Activated CD4-positive, alpha-beta memory T cell treated with anti-CD3 and anti-CD28 coated beads for 36 hours (primary cell): Measurements from ENCODE around the gene NT5M. TPM values are rescaled to one million over a fixed set of nuclear protein-coding genes. Genes with fewer than 3 reads are reported as not detected.
A peak's percentile ranks its signal among the peaks of the same experiment; 100 is the strongest.
"Not testable (repeated sequence)": the region's sequence is repeated elsewhere in the genome, so short reads cannot be mapped to it uniquely, and the experiment has no call there.

Experiments
- CTCF ChIA-PET: fragments of 350-600 bp; sonication (Branson Sonifier 250); formaldehyde crosslinking; loops from one replicate; lab custom pipeline; 2021; ENCODE audit warnings: antibody characterized with exemption, inconsistent platforms; lab: Charles Lee
- POLR2A ChIA-PET: fragments of 350-600 bp; sonication (Branson Sonifier 250); formaldehyde crosslinking; loops from one replicate; lab custom pipeline; 2021; ENCODE audit warnings: antibody characterized with exemption; lab: Charles Lee
- DNase-seq: peaks from one replicate; pipeline ENCODE4 v3.0.0-alpha.2; 2020
- H3K27ac Mint-ChIP-seq: one replicate; pipeline ENCODE4 v1.8.0; 2021; ENCODE audit warnings: mixed read lengths
- H3K27me3 Mint-ChIP-seq: one replicate; pipeline ENCODE4 v1.8.0; 2021; ENCODE audit warnings: mixed read lengths
- H3K36me3 Mint-ChIP-seq: one replicate; pipeline ENCODE4 v1.8.0; 2021; ENCODE audit warnings: mixed read lengths
- H3K4me1 Mint-ChIP-seq: one replicate; pipeline ENCODE4 v1.8.0; 2021; ENCODE audit warnings: low read depth, mixed read lengths
- H3K4me3 Mint-ChIP-seq: one replicate; pipeline ENCODE4 v1.8.0; 2021; ENCODE audit warnings: mild to moderate bottlenecking, mixed read lengths
- H3K9me3 Mint-ChIP-seq: one replicate; pipeline ENCODE4 v1.8.0; 2021; ENCODE audit warnings: mixed read lengths
- intact Hi-C: fragments of 100-400 bp; cut with micrococcal nuclease; formaldehyde crosslinking; loops from one replicate; pipeline ENCODE4 v1.15.1; 2023
- total RNA-seq, 2 experiments: library from RNA; stranded (reverse); gene quantifications; one replicate each; pipeline ENCODE4 v1.2.3, GENCODE V29; 2021

The NT5M gene
- total RNA-seq, 2 experiments from 2014 or later, result 8.5 to 9.3 TPM

- Mint-ChIP-seq H3K27ac (no peak overlapping the region), H3K4me3 (peak overlapping the region; percentile 87), H3K27me3 (no peaks in the 10 kb centered on the region), H3K4me1 (peaks cover 31% of the 10 kb centered on the region), H3K36me3 (peaks cover 9% of the 10 kb centered on the region), H3K9me3 (no peaks in the 10 kb centered on the region)
- intact Hi-C loops, result no loop called here
- CTCF ChIA-PET, result interaction anchor here (1.1 kb wide), 1 partner anchor 8 kb away, joined by 3 read pairs; no protein-coding TSS in a partner anchor
- no peak for DNase-seq
- POLR2A ChIA-PET, result no interaction called here
Measured at GRCh38 chr17:17279316-17279715, 23.9 kb upstream of the NT5M start.

GRCh38 chr17:17280613-17281549 is 22.3 kb upstream of the NT5M start, which contains the start of gene COPS3:
TSS of gene COPS3 (minus strand) at chr17:17281246. CDS start at chr17:17281186, 60 bp downstream.
- Mint-ChIP-seq H3K4me1 (peaks cover 31% of the 10 kb centered on the region), H3K27me3 (no peaks in the 10 kb centered on the region), H3K9me3 (no peaks in the 10 kb centered on the region), H3K36me3 (peaks cover 6% of the 10 kb centered on the region), H3K4me3 (peak within 1 kb of the TSS; percentile 87), H3K27ac (peak within 1 kb of the TSS; percentile 83)
- intact Hi-C loops, result loop anchor here (1.0 to 5.0 kb wide), 4 partner anchors 22 to 311 kb away; partner anchors contain the start of genes FLCN, NT5M and PEMT
- peak; percentile 98 for DNase-seq
- ChIA-PET CTCF (interaction anchor here (0.7 to 1.5 kb wide), 6 partner anchors 9 to 216 kb away, joined by 3 to 4 read pairs (median 3); no protein-coding TSS in a partner anchor), POLR2A (interaction anchor here (0.6 to 1.5 kb wide), 12 partner anchors 10 to 162 kb away, joined by 3 to 5 read pairs (median 3); partner anchors contain the start of genes FLCN and NT5M)

GRCh38 chr17:17285951-17286350 is 17.2 kb upstream of the NT5M start:
- no peak overlapping the region for H3K27ac Mint-ChIP-seq
- DNase-seq, result no peak
- CTCF ChIA-PET, result no interaction called here
- POLR2A ChIA-PET, result no interaction called here
- no peak overlapping the region for H3K4me3 Mint-ChIP-seq
- H3K4me1 Mint-ChIP-seq, result peaks cover 9% of the 10 kb centered on the region
- H3K9me3 Mint-ChIP-seq, result no peaks in the 10 kb centered on the region
- intact Hi-C loops, result no loop called here
- no peaks in the 10 kb centered on the region for H3K36me3 Mint-ChIP-seq
- H3K27me3 Mint-ChIP-seq, result no peaks in the 10 kb centered on the region

GRCh38 chr17:17289086-17289485 is 14.1 kb upstream of the NT5M start:
- H3K4me3 Mint-ChIP-seq, result no peak overlapping the region
- no peak overlapping the region for H3K27ac Mint-ChIP-seq
- H3K9me3 Mint-ChIP-seq, result no peaks in the 10 kb centered on the region
- H3K36me3 Mint-ChIP-seq, result no peaks in the 10 kb centered on the region
- H3K27me3 Mint-ChIP-seq, result no peaks in the 10 kb centered on the region
- ChIA-PET POLR2A (no interaction called here), CTCF (no interaction called here)
- no peak for DNase-seq
- intact Hi-C loops, result no loop called here
- no peaks in the 10 kb centered on the region for H3K4me1 Mint-ChIP-seq

- Mint-ChIP-seq H3K4me1 (no peaks in the 10 kb centered on the region), H3K27ac (no peak overlapping the region), H3K9me3 (no peaks in the 10 kb centered on the region), H3K27me3 (no peaks in the 10 kb centered on the region), H3K36me3 (no peaks in the 10 kb centered on the region), H3K4me3 (no peak overlapping the region)
- CTCF ChIA-PET, result interaction anchor here (1.3 kb wide), 1 partner anchor 9 kb away, joined by 3 read pairs; the partner anchor contains the start of gene COPS3
- no peak for DNase-seq
- POLR2A ChIA-PET, result no interaction called here
- intact Hi-C loops, result no loop called here
Measured at GRCh38 chr17:17289701-17290100, 13.5 kb upstream of the NT5M start.

- Mint-ChIP-seq H3K4me3 (no peak overlapping the region), H3K27ac (no peak overlapping the region), H3K9me3 (no peaks in the 10 kb centered on the region), H3K36me3 (no peaks in the 10 kb centered on the region), H3K4me1 (peaks cover 13% of the 10 kb centered on the region), H3K27me3 (no peaks in the 10 kb centered on the region)
- DNase-seq, result no peak
- CTCF ChIA-PET, result no interaction called here
- intact Hi-C loops, result no loop called here
- POLR2A ChIA-PET, result interaction anchor here (0.6 kb wide), 1 partner anchor 10 kb away, joined by 3 read pairs; no protein-coding TSS in a partner anchor
Measured at GRCh38 chr17:17295141-17295540, 8.0 kb upstream of the NT5M start.

GRCh38 chr17:17297217-17297616 is 6.0 kb upstream of the NT5M start:
- Mint-ChIP-seq H3K36me3 (no peaks in the 10 kb centered on the region), H3K4me1 (peaks cover 16% of the 10 kb centered on the region), H3K27me3 (no peaks in the 10 kb centered on the region), H3K9me3 (no peaks in the 10 kb centered on the region), H3K27ac (no peak overlapping the region), H3K4me3 (no peak overlapping the region)
- ChIA-PET POLR2A (no interaction called here), CTCF (no interaction called here)
- intact Hi-C loops, result no loop called here
- DNase-seq, result no peak

GRCh38 chr17:17298108-17298507 is 5.1 kb upstream of the NT5M start:
- Mint-ChIP-seq H3K4me3 (no peak overlapping the region), H3K36me3 (no peaks in the 10 kb centered on the region), H3K27me3 (no peaks in the 10 kb centered on the region), H3K27ac (no peak overlapping the region), H3K9me3 (no peaks in the 10 kb centered on the region), H3K4me1 (peaks cover 21% of the 10 kb centered on the region)
- ChIA-PET POLR2A (no interaction called here), CTCF (no interaction called here)
- intact Hi-C loops, result no loop called here
- DNase-seq, result no peak

- Mint-ChIP-seq H3K36me3 (no peaks in the 10 kb centered on the region), H3K27ac (no peak overlapping the region), H3K9me3 (no peaks in the 10 kb centered on the region), H3K4me3 (peak overlapping the region; percentile 52), H3K27me3 (no peaks in the 10 kb centered on the region), H3K4me1 (peaks cover 41% of the 10 kb centered on the region)
- ChIA-PET POLR2A (interaction anchor here (0.7 to 0.9 kb wide), 2 partner anchors 20 to 21 kb away, joined by 3 read pairs; partner anchors contain the start of gene COPS3), CTCF (no interaction called here)
- peak; percentile 75 for DNase-seq
- intact Hi-C loops, result no loop called here
Measured at GRCh38 chr17:17300624-17301568, 2.3 kb upstream of the NT5M start.

- H3K27me3 Mint-ChIP-seq, CTCF ChIA-PET, DNase-seq, H3K27ac Mint-ChIP-seq, H3K36me3 Mint-ChIP-seq, H3K9me3 Mint-ChIP-seq, intact Hi-C loops, H3K4me3 Mint-ChIP-seq: not testable (repeated sequence)
- POLR2A ChIA-PET, result interaction anchor here (0.9 kb wide), 1 partner anchor 21 kb away, joined by 3 read pairs; no protein-coding TSS in a partner anchor
- peaks cover 42% of the 10 kb centered on the region for H3K4me1 Mint-ChIP-seq
Measured at GRCh38 chr17:17301659-17302058, 1.5 kb upstream of the NT5M start.

- no peak for DNase-seq
- Mint-ChIP-seq H3K36me3 (no peaks in the 10 kb centered on the region), H3K27ac (peak overlapping the region; percentile 75), H3K27me3 (no peaks in the 10 kb centered on the region), H3K4me3 (peak overlapping the region; percentile 73), H3K9me3 (no peaks in the 10 kb centered on the region), H3K4me1 (peaks cover 30% of the 10 kb centered on the region)
- ChIA-PET CTCF (interaction anchor here (0.6 to 1.8 kb wide), 3 partner anchors 9 to 26 kb away, joined by 3 to 8 read pairs (median 3); partner anchors contain the start of gene COPS3), POLR2A (interaction anchor here (1.5 kb wide), 1 partner anchor 23 kb away, joined by 4 read pairs; the partner anchor contains the start of gene COPS3)
- intact Hi-C loops, result loop anchor here (1.0 to 2.0 kb wide), 4 partner anchors 23 to 259 kb away; partner anchors contain the start of gene COPS3
Measured at GRCh38 chr17:17303847-17304490, 796 bp downstream of the NT5M start.
